GM13976 (cell line): ENCODE results near the gene PRSS21.

Experiments used
- DNase-seq: peaks from one replicate; pipeline ENCODE4 v3.0.0; 2012; ENCODE audit warnings: low spot score
- in situ Hi-C: fragments of 300-500 bp; cut with MboI; formaldehyde crosslinking; loops from one replicate; pipeline ENCODE4 v1.12.0; 2022; ENCODE audit warnings: low sequenced_read_pairs, mixed read lengths, inconsistent platforms; ENCODE audit not compliant: unreplicated experiment
- TF ChIP-seq, protein P1 (sequence below): IDR thresholded peaks from 2 replicates; pipeline ENCODE4 v1.5.1; 2012; ENCODE audit warnings: borderline replicate concordance, mild to moderate bottlenecking; ENCODE audit not compliant: insufficient read depth; ENCODE audit errors: extremely low read depth, missing control alignments, control extremely low read depth

The PRSS21 gene, protein sequence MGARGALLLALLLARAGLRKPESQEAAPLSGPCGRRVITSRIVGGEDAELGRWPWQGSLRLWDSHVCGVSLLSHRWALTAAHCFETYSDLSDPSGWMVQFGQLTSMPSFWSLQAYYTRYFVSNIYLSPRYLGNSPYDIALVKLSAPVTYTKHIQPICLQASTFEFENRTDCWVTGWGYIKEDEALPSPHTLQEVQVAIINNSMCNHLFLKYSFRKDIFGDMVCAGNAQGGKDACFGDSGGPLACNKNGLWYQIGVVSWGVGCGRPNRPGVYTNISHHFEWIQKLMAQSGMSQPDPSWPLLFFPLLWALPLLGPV

DNA sequence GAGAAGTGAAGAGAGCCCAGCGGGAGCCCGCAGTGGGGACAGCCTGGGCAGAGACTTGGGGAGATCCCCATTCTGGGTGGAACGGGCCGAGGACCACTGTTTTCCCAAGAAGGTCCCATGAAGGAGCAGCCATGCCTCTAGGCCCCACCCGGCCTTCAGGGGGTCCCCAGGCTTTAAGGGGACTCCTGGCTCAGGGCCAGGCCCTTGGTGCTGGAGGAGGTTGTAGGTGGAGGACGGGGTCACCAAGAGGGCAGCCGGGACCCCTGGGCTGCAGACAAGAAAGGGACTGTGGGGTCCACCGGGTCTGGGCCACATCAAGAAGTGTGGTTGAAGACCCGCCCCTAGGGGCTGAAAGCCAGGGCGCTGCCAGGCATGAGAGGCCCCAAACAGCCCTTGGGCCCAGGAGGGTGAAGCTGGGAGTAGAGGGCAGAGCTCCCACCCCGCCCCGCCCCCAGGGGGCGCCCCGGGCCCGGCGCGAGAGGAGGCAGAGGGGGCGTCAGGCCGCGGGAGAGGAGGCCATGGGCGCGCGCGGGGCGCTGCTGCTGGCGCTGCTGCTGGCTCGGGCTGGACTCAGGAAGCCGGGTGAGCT, at the start of gene PRSS21:
PRSS21 (plus strand) TSS at position 487 of the 589 bp plus-strand sequence; CDS start at position 519, 32 bp downstream.
- no peak for DNase-seq
- in situ Hi-C loops: no loop called here

DNA sequence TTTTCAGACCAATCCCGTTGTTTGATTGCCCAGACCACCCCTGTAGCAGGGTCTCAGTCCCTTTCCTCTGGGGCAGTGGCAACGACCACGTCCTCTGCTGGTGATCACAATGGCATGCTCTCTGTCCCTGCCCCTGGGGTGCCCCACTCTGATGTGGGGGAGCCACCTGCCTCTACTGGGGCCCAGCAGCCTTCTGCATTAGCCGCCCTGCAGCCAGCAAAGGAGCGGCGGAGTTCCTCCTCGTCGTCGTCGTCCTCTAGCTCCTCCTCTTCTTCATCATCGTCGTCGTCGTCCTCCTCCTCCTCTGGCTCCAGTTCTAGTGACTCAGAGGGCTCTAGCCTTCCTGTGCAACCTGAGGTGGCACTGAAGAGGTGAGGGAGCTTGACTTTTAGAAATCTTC, 49.1 kb upstream of the PRSS21 start:
- TF ChIP-seq, protein P1, sequence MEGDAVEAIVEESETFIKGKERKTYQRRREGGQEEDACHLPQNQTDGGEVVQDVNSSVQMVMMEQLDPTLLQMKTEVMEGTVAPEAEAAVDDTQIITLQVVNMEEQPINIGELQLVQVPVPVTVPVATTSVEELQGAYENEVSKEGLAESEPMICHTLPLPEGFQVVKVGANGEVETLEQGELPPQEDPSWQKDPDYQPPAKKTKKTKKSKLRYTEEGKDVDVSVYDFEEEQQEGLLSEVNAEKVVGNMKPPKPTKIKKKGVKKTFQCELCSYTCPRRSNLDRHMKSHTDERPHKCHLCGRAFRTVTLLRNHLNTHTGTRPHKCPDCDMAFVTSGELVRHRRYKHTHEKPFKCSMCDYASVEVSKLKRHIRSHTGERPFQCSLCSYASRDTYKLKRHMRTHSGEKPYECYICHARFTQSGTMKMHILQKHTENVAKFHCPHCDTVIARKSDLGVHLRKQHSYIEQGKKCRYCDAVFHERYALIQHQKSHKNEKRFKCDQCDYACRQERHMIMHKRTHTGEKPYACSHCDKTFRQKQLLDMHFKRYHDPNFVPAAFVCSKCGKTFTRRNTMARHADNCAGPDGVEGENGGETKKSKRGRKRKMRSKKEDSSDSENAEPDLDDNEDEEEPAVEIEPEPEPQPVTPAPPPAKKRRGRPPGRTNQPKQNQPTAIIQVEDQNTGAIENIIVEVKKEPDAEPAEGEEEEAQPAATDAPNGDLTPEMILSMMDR: no peak
- no peak for DNase-seq
- in situ Hi-C loops: no loop called here

More for the DNA sequence above, at the start of gene PRSS21:
- TF ChIP-seq, protein P1: no peak

DNA sequence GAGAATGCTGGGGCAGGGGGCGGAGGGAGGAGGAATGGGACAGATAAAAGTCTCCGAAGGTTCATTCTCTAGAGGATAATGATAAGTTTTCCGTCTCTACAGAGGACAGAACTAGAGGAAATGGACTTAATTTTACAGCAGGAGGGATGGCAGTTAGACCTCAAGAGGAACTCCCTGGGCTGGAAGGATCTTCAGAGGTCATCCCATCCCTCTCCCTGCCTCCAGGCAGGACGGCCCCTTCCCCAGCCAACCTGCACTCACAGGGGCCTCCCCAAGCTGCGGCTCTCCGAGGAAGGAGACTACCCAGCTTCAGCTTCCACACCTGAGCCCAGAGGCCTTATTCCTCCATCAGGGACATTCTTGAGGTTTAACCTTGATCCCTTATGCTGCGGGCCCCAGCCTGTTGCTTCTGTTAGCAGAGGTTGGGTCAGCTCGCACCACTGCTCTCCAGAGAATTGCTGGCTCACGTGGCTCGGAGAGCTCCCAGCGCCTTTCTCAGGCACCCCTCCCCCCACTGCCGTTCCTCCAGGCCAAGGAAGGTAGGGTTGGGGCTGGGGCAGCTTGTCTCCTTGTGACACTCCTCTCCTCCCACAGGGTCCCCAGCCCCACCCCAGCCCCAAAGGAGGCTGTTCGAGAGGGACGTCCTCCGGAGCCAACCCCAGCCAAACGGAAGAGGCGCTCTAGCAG, 48.5 kb upstream of the PRSS21 start:
- TF ChIP-seq, protein P1: no peak
- in situ Hi-C loops: no loop called here
- DNase-seq: no peak

DNA sequence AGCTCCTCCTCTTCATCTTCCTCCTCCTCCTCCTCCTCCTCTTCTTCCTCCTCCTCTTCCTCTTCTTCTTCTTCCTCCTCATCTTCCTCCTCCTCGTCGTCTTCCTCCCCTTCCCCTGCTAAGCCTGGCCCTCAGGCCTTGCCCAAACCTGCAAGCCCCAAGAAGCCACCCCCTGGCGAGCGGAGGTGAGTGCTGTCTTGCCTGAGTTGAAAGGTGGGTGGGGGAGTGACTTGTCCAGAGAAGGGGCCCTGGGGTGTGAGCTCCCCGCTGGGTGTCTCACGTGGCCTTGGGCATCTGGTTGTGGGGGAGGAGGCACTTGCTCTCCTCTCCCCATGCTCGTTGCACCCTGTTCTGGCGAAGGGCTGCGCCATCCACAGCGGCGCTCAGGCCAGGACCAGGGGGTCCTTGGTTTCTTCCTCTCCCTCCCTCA, 47.9 kb upstream of the PRSS21 start:
- in situ Hi-C loops: no loop called here
- DNase-seq: no peak
- TF ChIP-seq, protein P1: no peak

DNA sequence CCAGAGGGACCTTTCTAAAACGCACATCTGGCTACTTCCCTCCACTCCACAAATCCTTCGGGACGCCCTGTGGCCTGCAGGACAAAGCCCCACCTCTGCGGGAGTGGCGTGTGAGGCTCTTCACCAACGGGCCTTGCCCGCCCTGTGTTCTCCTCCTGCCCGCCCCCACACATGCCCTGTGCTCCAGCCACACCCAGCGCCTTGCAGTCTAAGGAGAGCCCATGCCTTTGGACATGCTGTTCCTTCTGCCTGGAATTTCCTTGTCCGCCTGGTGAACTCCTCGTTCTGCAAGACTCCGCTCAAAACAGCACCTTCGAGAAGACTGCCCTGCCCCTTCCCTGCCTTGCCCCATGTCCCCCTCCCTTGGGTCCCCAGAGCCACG, 47.4 kb upstream of the PRSS21 start:
- DNase-seq: no peak
- TF ChIP-seq, protein P1: no peak
- in situ Hi-C loops: no loop called here

DNA sequence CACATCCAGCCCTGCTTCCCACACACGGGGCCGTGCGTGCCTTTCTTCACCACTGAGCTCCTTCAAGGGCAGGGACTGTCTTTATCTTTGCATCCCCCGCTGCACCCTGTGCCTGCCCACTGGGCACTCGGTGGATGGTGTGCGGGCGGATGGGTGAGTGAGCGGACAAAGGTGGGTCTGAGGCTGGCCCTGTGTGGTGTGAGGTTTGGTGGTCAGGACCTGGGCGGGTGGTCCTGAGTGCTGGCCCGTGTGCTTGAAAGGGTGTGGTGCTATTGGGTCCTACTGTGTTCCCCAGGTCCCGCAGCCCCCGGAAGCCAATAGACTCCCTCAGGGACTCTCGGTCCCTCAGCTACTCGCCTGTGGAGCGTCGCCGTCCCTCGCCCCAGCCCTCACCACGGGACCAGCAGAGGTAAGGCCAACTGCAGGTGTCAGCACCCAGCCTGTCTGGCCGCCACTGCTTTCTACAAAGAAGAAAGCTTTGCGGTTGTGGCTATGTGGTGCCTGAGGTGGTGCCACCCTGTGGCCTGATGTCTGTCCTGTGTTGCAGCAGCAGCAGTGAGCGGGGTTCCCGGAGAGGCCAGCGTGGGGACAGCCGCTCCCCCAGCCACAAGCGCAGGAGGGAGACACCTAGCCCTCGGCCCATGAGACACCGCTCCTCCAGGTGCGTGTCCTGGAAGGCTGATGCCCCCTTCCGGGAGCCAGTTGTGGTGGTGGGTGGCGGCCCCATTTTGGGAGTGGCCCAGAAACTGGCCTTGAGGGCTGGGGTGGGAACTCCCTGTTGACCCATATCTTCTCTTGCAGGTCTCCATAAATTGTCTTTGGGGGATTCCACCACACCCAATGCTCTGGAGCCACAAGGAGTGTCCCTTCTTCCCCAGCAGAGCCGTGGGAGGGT, 46.7 kb upstream of the PRSS21 start:
- in situ Hi-C loops: no loop called here
- DNase-seq: no peak
- TF ChIP-seq, protein P1: peak; percentile 15
